Effector memory CD8-positive, alpha-beta T cell (primary cell): ENCODE measurements around the gene ZFAND5.
A peak's percentile ranks its signal among the peaks of the same experiment; 100 is the strongest.

Experiments
- ATAC-seq: fragments of 150-1000 bp; cut with Tn5 transposase; replicated peaks from 2 replicates; pipeline ENCODE4 v1.10.0; 2021; ENCODE audit warnings: mild to moderate bottlenecking, moderate library complexity
- DNase-seq, 3 experiments: peaks; one replicate each; pipeline ENCODE4 v3.0.0; 2021
- H3K27ac Mint-ChIP-seq, 2 donors: one replicate each; pipeline ENCODE4 v1.8.0; 2022; ENCODE audit warnings: mild to moderate bottlenecking in 2 of 2, mixed read lengths in 2 of 2, moderate library complexity in 2 of 2
- H3K27me3 Mint-ChIP-seq, 2 donors: one replicate each; pipeline ENCODE4 v1.8.0; 2022; ENCODE audit warnings: mixed read lengths in 2 of 2
- H3K36me3 Mint-ChIP-seq: one replicate; pipeline ENCODE4 v1.8.0; 2022; ENCODE audit warnings: mild to moderate bottlenecking, moderate library complexity, mixed read lengths; ENCODE audit not compliant: insufficient read depth
- H3K4me1 Mint-ChIP-seq, 2 donors: one replicate each; pipeline ENCODE4 v1.8.0; 2022; ENCODE audit warnings: low read depth in 2 of 2, mixed read lengths in 2 of 2
- H3K4me3 Mint-ChIP-seq, 2 donors: one replicate each; pipeline ENCODE4 v1.8.0; 2022; ENCODE audit warnings: mild to moderate bottlenecking in 2 of 2, mixed read lengths in 2 of 2, moderate library complexity in 2 of 2
- H3K9me3 Mint-ChIP-seq, 2 donors: one replicate each; pipeline ENCODE4 v1.8.0; 2022; ENCODE audit warnings: mixed read lengths in 2 of 2
- total RNA-seq, 9 experiments: gene quantifications; one replicate each; lab custom pipeline; 2026; lab: John Stamatoyannopoulos, UW

ZFAND5 gene, protein sequence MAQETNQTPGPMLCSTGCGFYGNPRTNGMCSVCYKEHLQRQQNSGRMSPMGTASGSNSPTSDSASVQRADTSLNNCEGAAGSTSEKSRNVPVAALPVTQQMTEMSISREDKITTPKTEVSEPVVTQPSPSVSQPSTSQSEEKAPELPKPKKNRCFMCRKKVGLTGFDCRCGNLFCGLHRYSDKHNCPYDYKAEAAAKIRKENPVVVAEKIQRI
- 162 to 508 (median 235) reads per million in 9 experiments for total RNA-seq

DNA sequence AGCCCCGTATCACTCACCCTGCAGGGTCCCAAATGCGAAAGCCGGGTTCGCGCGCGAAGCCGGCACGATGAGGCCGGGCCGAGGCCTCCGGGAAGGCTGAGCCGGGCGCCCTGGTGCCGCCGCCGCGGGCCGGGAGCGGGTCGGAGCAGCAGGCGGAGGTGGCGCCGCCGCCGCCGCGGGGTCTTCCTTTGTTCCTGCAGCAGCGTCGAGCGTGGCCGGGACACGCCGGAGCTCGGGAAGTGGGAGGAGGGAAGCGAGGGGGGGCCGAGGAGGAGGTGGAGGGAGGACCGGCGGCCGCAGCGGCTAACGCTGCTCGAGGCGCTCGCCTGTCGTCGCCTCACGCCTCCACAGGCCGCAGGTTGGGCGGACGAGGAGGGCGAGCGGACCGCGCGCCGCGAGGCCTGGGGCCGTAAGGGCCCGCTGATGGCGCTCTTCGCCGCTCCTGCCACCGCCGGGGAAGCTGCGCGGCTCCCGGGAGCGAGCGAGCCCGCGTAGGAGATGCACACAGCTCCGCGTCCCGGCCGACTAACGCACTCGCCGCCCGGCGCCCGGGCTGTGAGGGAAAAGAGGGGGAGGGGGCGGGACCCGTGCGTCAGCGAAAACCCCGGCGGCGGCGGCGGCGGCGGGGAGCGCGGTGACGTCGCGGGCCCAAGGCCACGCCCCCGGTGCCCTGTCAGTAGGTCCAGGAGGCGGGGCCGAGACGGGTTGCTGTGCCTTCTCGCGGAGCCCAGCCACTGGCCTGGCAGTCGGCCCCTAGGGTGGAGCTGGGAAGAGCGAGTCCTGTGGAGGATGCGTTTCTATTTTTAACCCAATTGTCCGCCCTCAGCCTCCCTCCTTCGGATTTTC, at the start of gene ZFAND5:
Gene ZFAND5 (minus strand): TSS at position 530 of the 846 bp plus-strand sequence. CDS start 4,430 bp downstream, outside the sequence.
- H3K36me3 Mint-ChIP-seq = peaks cover 37% of the 10 kb centered on the region
- H3K27ac Mint-ChIP-seq = peak within 1 kb of the TSS; percentile 96 to 99
- no peaks in the 10 kb centered on the region for H3K27me3 Mint-ChIP-seq
- peak within 1 kb of the TSS; percentile 94 for H3K4me3 Mint-ChIP-seq
- ATAC-seq (peak; percentile 80), DNase-seq (peak; percentile 93)
- H3K9me3 Mint-ChIP-seq = no peaks in the 10 kb centered on the region
- peaks cover 27 to 45% of the 10 kb centered on the region in 2 donors for H3K4me1 Mint-ChIP-seq

DNA sequence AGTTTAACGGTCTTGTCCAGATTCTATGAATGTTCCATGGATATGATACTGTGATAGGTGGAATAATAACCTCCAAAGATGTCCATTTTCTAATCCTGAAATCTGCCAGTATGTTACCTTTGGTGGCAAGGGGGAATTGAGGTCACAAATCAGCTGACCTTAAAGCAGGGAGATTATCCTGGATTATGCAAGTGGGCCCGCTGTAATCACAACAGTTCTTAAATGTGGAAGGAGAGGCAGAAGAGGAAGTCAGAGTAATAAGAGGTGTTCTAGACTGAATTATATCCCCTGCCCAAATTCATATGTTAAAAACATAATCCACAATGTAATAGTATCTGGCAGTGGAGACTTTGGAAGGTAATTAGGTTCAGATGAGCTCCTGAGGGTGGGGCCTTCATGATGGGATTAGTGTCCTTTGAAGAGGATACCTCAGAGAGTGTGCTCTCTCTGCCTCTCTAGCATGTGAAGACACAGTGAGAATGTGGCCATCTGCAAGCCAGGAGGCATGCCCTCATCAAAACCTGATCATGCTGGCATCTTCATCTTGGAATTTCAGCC, 47.6 kb upstream of the ZFAND5 start:
- no peak overlapping the region for H3K27ac Mint-ChIP-seq
- ATAC-seq = no peak
- H3K9me3 Mint-ChIP-seq = no peaks in the 10 kb centered on the region
- DNase-seq = no peak
- no peak overlapping the region for H3K4me3 Mint-ChIP-seq
- no peaks in the 10 kb centered on the region for H3K4me1 Mint-ChIP-seq
- no peaks in the 10 kb centered on the region for H3K27me3 Mint-ChIP-seq
- H3K36me3 Mint-ChIP-seq = no peaks in the 10 kb centered on the region

DNA sequence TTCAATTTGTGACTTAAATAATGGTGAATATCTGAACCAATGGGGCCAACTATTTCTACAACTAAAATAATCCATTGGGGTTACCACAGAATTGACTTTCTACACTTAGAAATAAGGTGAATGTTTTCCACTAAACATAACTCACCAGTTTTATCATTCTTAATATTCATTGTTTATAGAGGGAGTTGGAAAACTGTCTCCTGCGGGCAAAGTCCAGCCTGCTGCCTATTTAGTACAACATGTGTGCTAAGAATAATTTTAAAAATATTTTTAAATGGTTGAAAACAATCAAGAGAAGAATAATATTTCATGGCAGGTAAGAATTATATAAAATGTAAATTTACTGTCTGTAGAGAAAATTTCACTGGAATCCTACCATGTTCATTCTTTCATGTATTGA, 45.2 kb upstream of the ZFAND5 start:
- Mint-ChIP-seq H3K27me3 (no peaks in the 10 kb centered on the region), H3K36me3 (no peaks in the 10 kb centered on the region), H3K9me3 (no peaks in the 10 kb centered on the region), H3K27ac (no peak overlapping the region), H3K4me3 (no peak overlapping the region), H3K4me1 (no peaks in the 10 kb centered on the region)
- no peak for ATAC-seq
- no peak for DNase-seq

DNA sequence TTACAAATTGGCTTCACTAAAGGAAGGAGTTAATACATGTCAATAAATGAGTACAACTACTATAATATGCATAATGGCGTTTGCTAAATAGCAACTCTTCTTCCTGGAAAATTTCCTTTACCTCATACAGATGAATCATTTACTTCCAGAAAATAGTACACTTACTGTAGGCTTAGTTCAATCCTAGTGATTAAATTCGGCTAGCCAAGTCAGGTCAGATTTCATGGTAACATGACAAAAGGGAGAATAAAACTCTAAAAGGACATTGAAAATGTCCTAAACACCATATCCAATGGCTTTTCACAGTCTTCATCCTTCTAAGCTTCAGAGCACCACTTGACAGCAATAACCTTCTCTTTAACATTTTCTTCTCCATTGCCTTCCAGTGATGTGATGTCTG, 42.1 kb upstream of the ZFAND5 start:
- no peak overlapping the region for H3K4me3 Mint-ChIP-seq
- DNase-seq (no peak), ATAC-seq (no peak)
- H3K27ac Mint-ChIP-seq = no peak overlapping the region
- H3K4me1 Mint-ChIP-seq = no peaks in the 10 kb centered on the region
- H3K36me3 Mint-ChIP-seq = no peaks in the 10 kb centered on the region
- H3K27me3 Mint-ChIP-seq = no peaks in the 10 kb centered on the region
- no peaks in the 10 kb centered on the region for H3K9me3 Mint-ChIP-seq

DNA sequence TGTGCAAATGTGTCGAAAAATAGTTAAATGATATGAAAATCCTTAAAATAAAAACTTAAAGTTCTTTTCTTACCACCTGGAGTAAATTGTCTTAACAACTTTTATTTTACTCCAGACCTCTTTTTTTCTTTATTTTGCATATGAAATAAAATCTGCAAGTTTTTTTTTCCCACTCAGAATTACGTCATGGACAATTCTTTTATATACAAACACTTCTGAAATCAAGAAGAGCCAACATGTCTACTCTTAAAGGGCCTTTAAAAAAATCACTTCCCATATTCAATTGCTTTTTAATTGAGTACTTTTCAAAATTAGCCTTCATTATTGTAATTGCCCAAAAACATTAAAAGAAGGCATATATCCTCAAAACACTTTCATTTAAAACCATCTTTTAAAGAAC, 37.7 kb upstream of the ZFAND5 start:
- Mint-ChIP-seq H3K9me3 (peaks cover 0 to 1% of the 10 kb centered on the region in 2 donors), H3K36me3 (no peaks in the 10 kb centered on the region), H3K4me1 (no peaks in the 10 kb centered on the region), H3K4me3 (no peak overlapping the region), H3K27me3 (no peaks in the 10 kb centered on the region), H3K27ac (no peak overlapping the region)
- DNase-seq = no peak
- no peak for ATAC-seq

DNA sequence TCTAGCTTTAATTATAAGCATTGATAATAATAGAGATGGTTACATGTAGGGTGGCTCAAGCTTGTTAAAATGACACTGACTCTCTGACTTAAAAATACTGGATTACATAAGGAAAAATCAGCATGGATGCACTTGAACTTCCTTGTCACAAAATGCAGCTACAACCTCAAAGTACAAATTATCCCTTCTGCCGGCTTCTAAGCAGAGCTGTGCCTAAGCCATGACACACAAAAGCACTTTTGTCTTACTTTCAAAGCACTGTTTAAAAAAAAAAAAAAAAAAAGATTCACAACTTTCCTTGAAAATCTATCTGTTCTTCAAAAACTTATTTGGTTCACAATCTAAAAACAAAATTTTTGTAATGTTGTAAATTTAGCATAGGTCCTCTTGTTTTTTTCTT, 36.4 kb upstream of the ZFAND5 start:
- no peak for DNase-seq
- Mint-ChIP-seq H3K9me3 (peaks cover 0 to 1% of the 10 kb centered on the region in 2 donors), H3K27me3 (peaks cover 0 to under 1% of the 10 kb centered on the region in 2 donors), H3K4me1 (no peaks in the 10 kb centered on the region), H3K4me3 (no peak overlapping the region), H3K27ac (no peak overlapping the region), H3K36me3 (no peaks in the 10 kb centered on the region)
- no peak for ATAC-seq

DNA sequence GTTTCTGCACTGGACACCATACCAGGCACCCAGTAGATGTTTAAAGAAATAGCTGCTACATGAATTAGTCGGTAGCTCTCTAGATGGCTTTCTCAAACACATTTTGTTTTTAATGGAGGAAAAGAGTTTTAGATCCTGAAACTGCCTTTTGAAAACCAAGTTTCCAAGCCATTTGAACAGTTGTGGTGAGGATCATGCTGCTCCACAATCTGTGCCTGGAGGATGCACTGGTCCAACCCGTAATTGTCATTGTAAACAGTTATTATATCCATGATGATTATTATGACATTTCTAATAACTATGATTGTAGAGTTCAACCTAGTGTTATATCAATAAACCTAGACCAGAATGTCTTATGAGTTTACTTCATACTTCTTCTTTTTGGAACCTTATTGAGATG, 35.9 kb upstream of the ZFAND5 start:
- peaks cover 0 to 4% of the 10 kb centered on the region in 2 donors for H3K27me3 Mint-ChIP-seq
- peaks cover 0 to 1% of the 10 kb centered on the region in 2 donors for H3K9me3 Mint-ChIP-seq
- no peaks in the 10 kb centered on the region for H3K36me3 Mint-ChIP-seq
- no peaks in the 10 kb centered on the region for H3K4me1 Mint-ChIP-seq
- H3K27ac Mint-ChIP-seq = no peak overlapping the region
- no peak overlapping the region for H3K4me3 Mint-ChIP-seq
- ATAC-seq (no peak), DNase-seq (no peak)

DNA sequence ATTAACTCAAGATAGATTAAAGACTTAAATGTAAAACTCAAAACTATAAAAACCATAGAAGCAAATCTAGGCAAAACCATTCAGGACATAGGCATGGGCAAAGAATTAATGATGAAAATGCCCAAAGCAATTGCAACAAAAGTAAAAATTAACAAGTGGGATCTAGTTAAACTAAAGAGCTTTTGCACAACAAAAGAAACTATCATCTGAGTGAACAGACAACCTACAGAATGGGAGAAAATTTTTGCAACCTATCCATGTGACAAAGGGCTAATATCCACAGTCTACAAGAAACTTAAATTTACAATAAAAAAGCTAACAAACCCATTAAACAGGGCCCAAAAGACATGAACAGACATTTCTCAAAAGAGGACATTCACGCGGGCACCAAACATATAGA, 34.4 kb upstream of the ZFAND5 start:
- DNase-seq (no peak), ATAC-seq (no peak)
- H3K4me1 Mint-ChIP-seq = no peaks in the 10 kb centered on the region
- H3K36me3 Mint-ChIP-seq = no peaks in the 10 kb centered on the region
- no peak overlapping the region for H3K27ac Mint-ChIP-seq
- H3K4me3 Mint-ChIP-seq = no peak overlapping the region
- H3K27me3 Mint-ChIP-seq = peaks cover 0 to 4% of the 10 kb centered on the region in 2 donors
- peaks cover 0 to 1% of the 10 kb centered on the region in 2 donors for H3K9me3 Mint-ChIP-seq

DNA sequence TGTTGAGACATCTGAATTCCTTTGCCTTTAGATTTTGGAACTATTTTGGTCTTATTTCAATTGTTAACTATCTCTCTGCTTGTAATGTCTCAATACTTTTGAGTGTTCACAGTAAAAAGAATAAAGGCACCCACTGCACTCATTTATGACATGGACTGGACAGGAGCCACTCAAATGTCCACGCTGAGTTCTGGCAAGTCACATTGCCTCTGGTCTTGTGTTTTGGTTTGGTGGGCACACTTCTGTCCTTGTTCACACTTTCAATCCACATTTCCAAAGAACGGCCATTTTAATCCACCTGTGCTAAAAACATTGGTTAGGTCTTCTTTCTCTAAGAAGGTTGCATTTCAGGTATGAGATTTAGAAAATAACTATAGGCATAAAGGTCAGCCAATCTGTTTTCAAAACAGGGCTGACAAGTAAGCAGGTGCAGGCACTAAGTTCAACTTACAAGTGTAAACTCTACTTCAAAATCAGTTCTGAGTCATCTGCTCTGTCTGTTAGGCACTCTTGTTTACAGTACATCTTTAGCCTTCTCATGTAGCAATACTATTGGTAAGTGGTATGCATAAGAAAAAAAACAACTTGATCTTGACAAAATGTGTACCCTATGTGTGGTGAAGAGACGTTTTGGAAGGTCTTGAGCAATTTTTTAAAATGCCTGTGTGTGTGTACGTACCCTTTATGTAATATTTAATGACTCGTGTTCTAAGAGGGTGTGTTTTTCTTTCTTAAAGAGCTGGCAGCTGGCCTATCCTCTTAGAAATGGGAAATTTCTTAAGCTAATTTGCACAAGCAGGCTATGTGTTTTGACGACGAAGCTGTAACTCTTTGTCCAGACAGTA, 31.5 kb upstream of the ZFAND5 start:
- ATAC-seq = no peak
- no peak for DNase-seq
- peaks cover 0 to 1% of the 10 kb centered on the region in 2 donors for H3K9me3 Mint-ChIP-seq
- H3K4me1 Mint-ChIP-seq = no peaks in the 10 kb centered on the region
- H3K27ac Mint-ChIP-seq = no peak overlapping the region
- H3K27me3 Mint-ChIP-seq = peaks cover 0 to 10% of the 10 kb centered on the region in 2 donors
- no peaks in the 10 kb centered on the region for H3K36me3 Mint-ChIP-seq
- no peak overlapping the region for H3K4me3 Mint-ChIP-seq

DNA sequence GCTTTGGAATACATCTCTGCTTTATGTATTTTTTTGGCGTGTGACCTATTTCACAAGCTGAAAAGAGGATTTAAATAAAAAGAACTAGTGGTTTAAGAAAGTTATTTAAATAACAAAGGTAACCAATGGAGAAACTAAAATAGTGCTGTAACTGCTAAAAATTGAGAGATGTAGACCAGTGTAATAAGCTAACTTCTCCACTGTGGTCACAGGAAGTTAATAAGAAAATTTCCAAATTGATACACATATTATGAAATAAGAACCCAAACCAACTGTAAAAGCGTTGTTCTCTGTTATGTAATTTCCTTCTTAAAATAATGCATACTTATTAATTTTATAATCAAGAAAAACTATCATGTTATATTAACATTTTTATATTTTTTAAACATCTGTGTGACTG, 29.1 kb upstream of the ZFAND5 start:
- DNase-seq (no peak), ATAC-seq (no peak)
- Mint-ChIP-seq H3K36me3 (no peaks in the 10 kb centered on the region), H3K4me3 (no peak overlapping the region), H3K4me1 (no peaks in the 10 kb centered on the region), H3K9me3 (no peaks in the 10 kb centered on the region), H3K27ac (no peak overlapping the region), H3K27me3 (peaks cover 0 to 10% of the 10 kb centered on the region in 2 donors)

DNA sequence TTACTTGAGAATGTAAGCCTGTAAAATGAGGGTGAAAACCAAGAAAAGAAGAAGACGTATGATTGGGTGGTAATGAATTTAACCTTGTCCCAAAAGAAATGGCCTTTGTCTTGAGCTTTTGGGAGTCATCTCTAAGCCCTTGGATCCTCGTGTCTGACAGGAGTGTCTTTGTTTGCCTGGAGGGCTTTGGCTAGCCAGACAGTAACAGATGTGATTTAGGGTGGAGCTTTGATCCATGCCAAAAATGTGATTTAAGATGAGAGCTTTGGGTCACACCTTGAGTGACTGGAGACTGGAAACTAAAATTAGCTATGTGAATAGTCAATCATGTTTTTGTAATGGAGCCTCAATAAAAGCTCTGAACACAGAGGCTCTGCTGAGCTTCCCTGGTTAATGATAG, 25.9 kb upstream of the ZFAND5 start:
- Mint-ChIP-seq H3K27me3 (peaks cover 0 to 6% of the 10 kb centered on the region in 2 donors), H3K4me1 (no peaks in the 10 kb centered on the region), H3K36me3 (no peaks in the 10 kb centered on the region), H3K27ac (no peak overlapping the region), H3K9me3 (no peaks in the 10 kb centered on the region), H3K4me3 (no peak overlapping the region)
- DNase-seq = no peak
- ATAC-seq = no peak

DNA sequence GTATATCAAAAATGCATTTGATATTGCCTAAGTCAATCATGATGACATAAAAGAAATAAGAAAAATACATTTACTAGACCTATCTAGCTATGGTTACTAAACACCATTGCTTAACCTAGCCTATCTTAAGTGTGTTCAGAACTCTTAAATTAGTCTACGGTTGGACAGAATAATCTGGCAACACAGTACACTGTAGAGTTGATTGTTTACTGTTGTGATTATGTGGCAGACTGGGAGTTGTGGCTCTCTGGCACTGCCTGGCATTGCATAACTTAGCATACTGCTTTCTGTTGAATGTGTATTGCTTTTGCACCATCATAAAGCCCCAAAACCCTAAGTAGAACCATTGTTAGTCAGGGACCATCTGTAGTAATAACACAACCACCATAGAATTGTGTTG, 21.2 kb upstream of the ZFAND5 start:
- Mint-ChIP-seq H3K9me3 (no peaks in the 10 kb centered on the region), H3K27ac (no peak overlapping the region), H3K4me1 (no peaks in the 10 kb centered on the region), H3K27me3 (peaks cover 0 to 18% of the 10 kb centered on the region in 2 donors), H3K4me3 (no peak overlapping the region), H3K36me3 (no peaks in the 10 kb centered on the region)
- DNase-seq (no peak), ATAC-seq (no peak)
